Upper lobe of right lung (tissue), 1 donor: Measurements from ENCODE around the gene DHRS13. TPM values are rescaled to one million over a fixed set of nuclear protein-coding genes. Genes with fewer than 3 reads are reported as not detected.

ENCODE experiments used
- ATAC-seq: fragments of 200-7000 bp; cut with Tn5 transposase; one replicate; pipeline ENCODE4 v1.9.1; 2020; ENCODE audit warnings: mild to moderate bottlenecking, moderate library complexity
- DNase-seq: peaks from one replicate; pipeline ENCODE4 v3.0.0-alpha.2; 2020
- H3K27ac ChIP-seq: fragments of 200-600 bp; one replicate; pipeline ENCODE4 v1.8.0; 2022
- H3K27me3 ChIP-seq: fragments of 200-600 bp; one replicate; pipeline ENCODE4 v1.8.0; 2022; ENCODE audit warnings: mild to moderate bottlenecking
- H3K36me3 ChIP-seq: fragments of 200-600 bp; one replicate; pipeline ENCODE4 v1.8.0; 2022
- H3K4me1 ChIP-seq: fragments of 200-600 bp; one replicate; pipeline ENCODE4 v1.8.0; 2022
- H3K4me3 ChIP-seq: fragments of 200-600 bp; one replicate; pipeline ENCODE4 v1.8.0; 2022; ENCODE audit warnings: mild to moderate bottlenecking
- H3K9me3 ChIP-seq: fragments of 200-600 bp; one replicate; pipeline ENCODE4 v1.8.0; 2022
- CTCF ChIP-seq: fragments of 200-600 bp; IDR thresholded peaks from one replicate; pipeline ENCODE4 v1.8.0; 2022; ENCODE audit warnings: antibody characterized with exemption
- intact Hi-C: fragments of 100-400 bp; cut with DNase I; formaldehyde crosslinking; loops from one replicate; pipeline ENCODE4 v1.11.0; 2022
- long read RNA-seq: library from polyadenylated mRNA; unstranded; transcript quantifications from one replicate; pipeline ENCODE4 v2.0.0, GENCODE V29; 2021
- total RNA-seq: library from RNA; stranded (reverse); fragmentation: NEBNext Ultra II Directional; extraction: Animal tissue kit (Norgen Biotek cat#: 25700); gene quantifications from one replicate; pipeline ENCODE4 v1.2.1, GENCODE V29; 2021
- donor health status: DM: no; HTN: yes; CAD: no; lungs with severe emphysema.

The DHRS13 gene
- 12.8 TPM for total RNA-seq
- long read RNA-seq, transcript DHRS13-202 (4 exons, 2,037 nt): minor isoform, 6 of 33 reads
- long read RNA-seq, transcript DHRS13-201 (5 exons, 1,921 nt): major isoform, 19 of 33 reads
- long read RNA-seq, partial matches to known transcripts: 4 of 33 reads
- long read RNA-seq, other reads (novel, unspliced or antisense): 4 of 33 reads

- no peaks in the 10 kb centered on the region for H3K27me3 ChIP-seq
- intact Hi-C loops: loop anchor here (10.0 kb wide), 1 partner anchor 58 kb away; the partner anchor contains the start of gene FAM222B
- peaks cover 26% of the 10 kb centered on the region for H3K4me1 ChIP-seq
- DNase-seq (peak; percentile 96), ATAC-seq (peak; percentile 97)
- H3K9me3 ChIP-seq: no peaks in the 10 kb centered on the region
- peak; percentile 90 for TF ChIP-seq CTCF
- H3K27ac ChIP-seq: peak within 1 kb of the TSS; percentile 76
- peak within 1 kb of the TSS; percentile 73 for H3K4me3 ChIP-seq
- H3K36me3 ChIP-seq: peaks cover 26% of the 10 kb centered on the region
These were observed at the start of gene DHRS13 for GRCh38 chr17:28902819-28903545. DHRS13 (minus strand) TSS chr17:28903079; CDS start chr17:28902944, 135 bp downstream.

- peaks cover 20% of the 10 kb centered on the region for H3K4me1 ChIP-seq
- H3K36me3 ChIP-seq: no peaks in the 10 kb centered on the region
- intact Hi-C loops: no loop called here
- DNase-seq: peak; percentile 95
- TF ChIP-seq CTCF: no peak
- H3K9me3 ChIP-seq: no peaks in the 10 kb centered on the region
- H3K4me3 ChIP-seq: peak overlapping the region; percentile 89
- no peaks in the 10 kb centered on the region for H3K27me3 ChIP-seq
- ATAC-seq: peak; percentile 83
- peak overlapping the region; percentile 100 for H3K27ac ChIP-seq
These were observed 49.4 kb upstream of the DHRS13 start for GRCh38 chr17:28951991-28952975.

- no peaks in the 10 kb centered on the region for H3K36me3 ChIP-seq
These were observed 48.6 kb upstream of the DHRS13 start, which contains the start of gene PHF12 for GRCh38 chr17:28951428-28951990. PHF12 (minus strand) TSS chr17:28951518; CDS start chr17:28950960, 558 bp downstream.

GRCh38 chr17:28950752-28951427, 48.0 kb upstream of the DHRS13 start:
- TF ChIP-seq CTCF: no peak
- Histone ChIP-seq H3K9me3 (no peaks in the 10 kb centered on the region), H3K4me3 (peak overlapping the region; percentile 89), H3K4me1 (peaks cover 34% of the 10 kb centered on the region), H3K27me3 (no peaks in the 10 kb centered on the region), H3K27ac (peak overlapping the region; percentile 95), H3K36me3 (no peaks in the 10 kb centered on the region)
- intact Hi-C loops: no loop called here
- DNase-seq (no peak), ATAC-seq (no peak)

More at GRCh38 chr17:28951428-28951990, 48.6 kb upstream of the DHRS13 start, which contains the start of gene PHF12:
- TF ChIP-seq CTCF: no peak
- DNase-seq: peak; percentile 100
- intact Hi-C loops: no loop called here
- peak within 1 kb of the TSS; percentile 100 for H3K27ac ChIP-seq
- peaks cover 27% of the 10 kb centered on the region for H3K4me1 ChIP-seq
- peak within 1 kb of the TSS; percentile 89 for H3K4me3 ChIP-seq
- H3K27me3 ChIP-seq: no peaks in the 10 kb centered on the region
- peak; percentile 87 for ATAC-seq
- no peaks in the 10 kb centered on the region for H3K9me3 ChIP-seq
